Gastrocnemius medialis (tissue), 4 donors: Measurements from ENCODE around the gene KIAA1217.

ENCODE experiments used
- POLR2A ChIP-seq, 2 donors: fragments of 450-650 bp; IDR thresholded peaks; one replicate each; pipeline ENCODE4 v1.6.1; 2017; ENCODE audit warnings: antibody characterized with exemption in 2 of 2, mild to moderate bottlenecking in 2 of 2, moderate library complexity in 2 of 2
- TF ChIP-seq, protein P1 (sequence below), 5 experiments: fragments of 450-650 bp in 3 of 5; fragments of 200-600 bp in 2 of 5; sonication (generic) in 2 of 5; IDR thresholded peaks in 4 of 5; conservative IDR thresholded peaks in 1 of 5; 1 replicate in 4 of 5; 2 replicates in 1 of 5; pipeline ENCODE4 v1.5.1; 2016 to 2019; ENCODE audit warnings: antibody characterized with exemption in 5 of 5, mild to moderate bottlenecking in 3 of 5, moderate library complexity in 3 of 5

DNA sequence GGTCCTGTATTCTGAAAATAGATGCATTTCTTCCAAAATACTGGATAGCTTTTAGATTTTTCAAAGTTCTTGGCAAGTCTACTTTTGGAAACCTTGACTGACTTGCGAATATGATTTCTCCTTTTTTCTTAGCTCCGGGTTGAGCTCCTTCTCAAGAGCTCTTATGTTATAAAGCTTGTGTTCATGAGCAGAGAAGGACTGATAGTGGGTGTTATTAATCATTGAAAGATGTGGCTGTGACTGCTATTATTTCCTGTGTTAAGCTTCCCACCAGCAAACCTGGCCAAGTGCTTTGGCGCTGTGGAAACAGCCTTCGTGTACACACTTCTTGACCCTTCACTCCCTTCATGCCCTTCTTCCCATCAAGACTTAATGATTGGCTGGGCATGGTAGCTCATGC is 98.2 kb downstream of the KIAA1217 start:
- TF ChIP-seq, protein P1, sequence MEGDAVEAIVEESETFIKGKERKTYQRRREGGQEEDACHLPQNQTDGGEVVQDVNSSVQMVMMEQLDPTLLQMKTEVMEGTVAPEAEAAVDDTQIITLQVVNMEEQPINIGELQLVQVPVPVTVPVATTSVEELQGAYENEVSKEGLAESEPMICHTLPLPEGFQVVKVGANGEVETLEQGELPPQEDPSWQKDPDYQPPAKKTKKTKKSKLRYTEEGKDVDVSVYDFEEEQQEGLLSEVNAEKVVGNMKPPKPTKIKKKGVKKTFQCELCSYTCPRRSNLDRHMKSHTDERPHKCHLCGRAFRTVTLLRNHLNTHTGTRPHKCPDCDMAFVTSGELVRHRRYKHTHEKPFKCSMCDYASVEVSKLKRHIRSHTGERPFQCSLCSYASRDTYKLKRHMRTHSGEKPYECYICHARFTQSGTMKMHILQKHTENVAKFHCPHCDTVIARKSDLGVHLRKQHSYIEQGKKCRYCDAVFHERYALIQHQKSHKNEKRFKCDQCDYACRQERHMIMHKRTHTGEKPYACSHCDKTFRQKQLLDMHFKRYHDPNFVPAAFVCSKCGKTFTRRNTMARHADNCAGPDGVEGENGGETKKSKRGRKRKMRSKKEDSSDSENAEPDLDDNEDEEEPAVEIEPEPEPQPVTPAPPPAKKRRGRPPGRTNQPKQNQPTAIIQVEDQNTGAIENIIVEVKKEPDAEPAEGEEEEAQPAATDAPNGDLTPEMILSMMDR (IDR thresholded peaks at IDR 0.05 in 4 of 5, conservative IDR thresholded peaks at IDR 0.05 in 1 of 5): no peak
- no peak for TF ChIP-seq POLR2A (IDR thresholded peaks at IDR 0.05)
